K562 (cell line): ENCODE measurements around the gene PCBD2. TPM values are rescaled to one million over a fixed set of nuclear protein-coding genes. Genes with fewer than 3 reads are reported as not detected.

Experiments used
- BRD9 ChIP-seq: fragments of 450-650 bp; IDR thresholded peaks from 2 replicates; pipeline ENCODE4 v1.6.1; 2018; ENCODE audit warnings: low read depth; ENCODE audit not compliant: partially characterized antibody
- BRF1 ChIP-seq: IDR thresholded peaks from 3 replicates; pipeline ENCODE4 v1.6.1; 2011; ENCODE audit warnings: borderline replicate concordance, mild to moderate bottlenecking; ENCODE audit not compliant: insufficient read length; ENCODE audit errors: extremely low read depth
- CHCHD3 ChIP-seq: fragments of 250-450 bp; sonication (Bioruptor Pico); IDR thresholded peaks from 2 replicates; pipeline ENCODE4 v2.1.2; 2022; ENCODE audit warnings: mild to moderate bottlenecking
- CTBP1 ChIP-seq: fragments of 450-650 bp; IDR thresholded peaks from 2 replicates; pipeline ENCODE4 v1.6.1; 2016; ENCODE audit warnings: borderline replicate concordance
- CXXC5 ChIP-seq: fragments of 250-450 bp; sonication (Bioruptor Pico); IDR thresholded peaks from 2 replicates; pipeline ENCODE4 v1.8.0; 2022; ENCODE audit warnings: inconsistent platforms, mild to moderate bottlenecking, moderate library complexity
- DDX20 ChIP-seq: fragments of 450-650 bp; IDR thresholded peaks from 2 replicates; pipeline ENCODE4 v1.6.1; 2016; ENCODE audit warnings: missing genetic modification characterization, low read depth, mild to moderate bottlenecking, missing compliant biosample characterization, moderate library complexity
- ELK1 ChIP-seq: sonication (generic); formaldehyde crosslinking; IDR thresholded peaks from 2 replicates; pipeline ENCODE4 v1.8.1; 2022; ENCODE audit warnings: missing genetic modification reagents
- GABPA ChIP-seq: fragments of 200-800 bp; sonication (Bioruptor generic); conservative IDR thresholded peaks from 2 replicates; pipeline ENCODE4 v1.6.1; 2016; ENCODE audit warnings: low read depth, missing genetic modification characterization, missing compliant biosample characterization
- KLF6 ChIP-seq: fragments of 250-450 bp; sonication (Bioruptor Pico); IDR thresholded peaks from 2 replicates; pipeline ENCODE4 v1.4.0; 2020; ENCODE audit warnings: mild to moderate bottlenecking, moderate library complexity, borderline replicate concordance
- L3MBTL2 ChIP-seq: fragments of 450-650 bp; IDR thresholded peaks from 2 replicates; pipeline ENCODE4 v1.6.1; 2016; ENCODE audit warnings: mild to moderate bottlenecking, moderate library complexity
- MBD2 ChIP-seq: sonication (generic); IDR thresholded peaks from 2 replicates; pipeline ENCODE4 v1.6.1; 2016; ENCODE audit warnings: low read depth, borderline replicate concordance
- OTX1 ChIP-seq: fragments of 450-650 bp; formaldehyde crosslinking; IDR thresholded peaks from 2 replicates; pipeline ENCODE4 v1.4.0; 2022; ENCODE audit warnings: mild to moderate bottlenecking
- RFX7 ChIP-seq: fragments of 250-450 bp; sonication (Bioruptor Pico); IDR thresholded peaks from 2 replicates; pipeline ENCODE4 v1.5.1; 2021; ENCODE audit warnings: mild to moderate bottlenecking
- SAFB2 ChIP-seq: fragments of 200-400 bp; formaldehyde crosslinking; IDR thresholded peaks from 2 replicates; pipeline ENCODE4 v1.6.1; 2018; ENCODE audit warnings: borderline replicate concordance, low read length, low read depth, moderate library complexity; ENCODE audit not compliant: severe bottlenecking
- SMARCB1 ChIP-seq: IDR thresholded peaks from 2 replicates; pipeline ENCODE4 v1.6.1; 2011; ENCODE audit warnings: improper control_type of control experiment, low read depth; ENCODE audit not compliant: insufficient read length
- SP2 ChIP-seq: IDR thresholded peaks from 2 replicates; pipeline ENCODE4 v1.6.1; 2011; ENCODE audit warnings: mild to moderate bottlenecking, low read depth, low read length, moderate library complexity; ENCODE audit not compliant: poor library complexity, severe bottlenecking; ENCODE audit errors: extremely low read depth
- TRIM24 ChIP-seq, 2 experiments: fragments of 450-650 bp; IDR thresholded peaks; 2 replicates each; pipeline ENCODE4 v1.6.1; 2016
- USF1 ChIP-seq: sonication (generic); formaldehyde crosslinking; IDR thresholded peaks from 2 replicates; pipeline ENCODE4 v1.9.0; 2022; ENCODE audit warnings: mild to moderate bottlenecking, missing genetic modification reagents
- ZNF311 ChIP-seq: fragments of 250-450 bp; sonication (Bioruptor Pico); IDR thresholded peaks from 2 replicates; pipeline ENCODE4 v1.4.0; 2020; ENCODE audit warnings: mild to moderate bottlenecking, moderate library complexity
- ZNF512 ChIP-seq: IDR thresholded peaks from 2 replicates; pipeline ENCODE4 v1.6.1; 2016; ENCODE audit warnings: missing genetic modification characterization, missing compliant biosample characterization
- ZNF644 ChIP-seq: fragments of 200-800 bp; sonication (Bioruptor generic); IDR thresholded peaks from 2 replicates; pipeline ENCODE4 v1.6.1; 2016; ENCODE audit warnings: low read depth, missing genetic modification characterization, missing compliant biosample characterization
- polyA plus RNA-seq, 8 experiments: library from polyadenylated mRNA; depleted of rRNA in 4 of 8; stranded (reverse) in 5 of 8; unstranded in 3 of 8; fragments of >200 nt; fragmentation: Nextera tagmentation in 2 of 8; fragmentation: Illumina TruSeq in 1 of 8; extraction: Ambion mirVana in 2 of 8; extraction: Trizol in 1 of 8; gene quantifications; 2 replicates each; pipeline versions ENCODE4 v1.2.1 to v1.2.3, GENCODE V29; 2011 to 2014; ENCODE audit warnings: inconsistent platforms in 1 of 8, missing spikeins in 1 of 8
- total RNA-seq, 7 experiments: library from RNA; depleted of rRNA in 6 of 7; stranded (reverse); fragments of >200 nt in 6 of 7; fragmentation: Illumina TruSeq in 2 of 7; extraction: Trizol in 2 of 7; gene quantifications; 2 replicates each; pipeline versions ENCODE4 v1.2.1 to v1.2.3, GENCODE V29; 2011 to 2021; ENCODE audit warnings: low replicate concordance in 1 of 7
- TF ChIP-seq, protein P1 (sequence below): fragments of 450-650 bp; IDR thresholded peaks from 2 replicates; pipeline ENCODE4 v1.6.1; 2016

PCBD2 gene
- total and polyA plus RNA-seq, 9 of the 15 experiments (the other 6 are each of a cell fraction or from before 2014, with no cell fraction given), result 5.2 to 13.8 (median 7.8) TPM

DNA sequence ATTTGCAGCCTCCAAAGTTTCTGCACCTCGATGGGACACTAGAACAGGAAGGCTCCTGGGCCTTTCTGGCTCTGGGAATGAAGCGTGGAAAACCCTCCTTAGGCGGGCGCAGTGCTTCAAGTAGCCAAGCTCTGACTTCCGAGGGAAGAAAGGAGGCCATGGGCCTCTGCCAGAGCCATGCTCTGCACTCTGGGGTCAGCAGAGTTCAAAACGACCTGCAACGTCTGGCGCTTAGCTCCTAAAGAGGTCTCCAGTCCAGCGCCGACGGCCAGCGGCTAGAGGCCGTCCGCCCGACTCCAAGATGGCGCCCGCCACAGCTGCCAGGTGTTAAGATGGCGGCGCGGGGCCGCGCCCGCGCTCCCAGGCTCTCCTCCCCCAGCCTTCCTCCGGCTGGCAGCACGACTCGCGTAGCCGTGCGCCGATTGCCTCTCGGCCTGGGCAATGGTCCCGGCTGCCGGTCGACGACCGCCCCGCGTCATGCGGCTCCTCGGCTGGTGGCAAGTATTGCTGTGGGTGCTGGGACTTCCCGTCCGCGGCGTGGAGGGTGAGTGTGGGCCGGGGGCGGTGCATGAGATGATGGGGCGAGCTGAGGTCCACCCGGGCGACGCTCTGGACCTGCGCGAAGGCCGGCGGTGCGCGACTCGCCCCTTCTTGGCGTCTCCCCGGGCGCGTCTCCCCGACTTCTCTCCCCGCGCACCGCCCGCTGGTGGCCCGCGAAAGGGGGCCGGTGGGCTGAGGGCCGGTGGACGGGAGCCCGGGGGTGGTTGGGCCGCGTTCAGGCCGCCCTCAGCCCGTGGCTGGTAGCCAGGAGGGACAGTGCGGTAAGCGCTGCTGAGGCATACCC, 30.7 kb upstream of the PCBD2 start, which contains the start of gene TXNDC15 (continued):
- no peak for TF ChIP-seq SMARCB1
- TF ChIP-seq CXXC5 (CRISPR knock-in tag), result peak; percentile 81
- peak; percentile 39; the same call in 1 of the 2 replicates for TF ChIP-seq MBD2
- no peak for TF ChIP-seq ZNF512 (tag)
- no peak for TF ChIP-seq RFX7
- TF ChIP-seq BRD9, result no peak
- no peak for TF ChIP-seq ZNF311 (CRISPR knock-in tag)
- no peak for TF ChIP-seq SAFB2
- no peak for TF ChIP-seq DDX20 (tag)
- no peak; the same call in 1 of the 2 replicates for TF ChIP-seq CTBP1
- TF ChIP-seq ZNF644, result peak; percentile 94
- TF ChIP-seq ELK1 (CRISPR knock-in tag), result no peak
- no peak for TF ChIP-seq TRIM24 (IDR thresholded peaks at IDR 0.05)
- no peak; the same call in 1 of the 2 replicates for TF ChIP-seq CHCHD3 (CRISPR knock-in tag)
- TF ChIP-seq, protein P1, sequence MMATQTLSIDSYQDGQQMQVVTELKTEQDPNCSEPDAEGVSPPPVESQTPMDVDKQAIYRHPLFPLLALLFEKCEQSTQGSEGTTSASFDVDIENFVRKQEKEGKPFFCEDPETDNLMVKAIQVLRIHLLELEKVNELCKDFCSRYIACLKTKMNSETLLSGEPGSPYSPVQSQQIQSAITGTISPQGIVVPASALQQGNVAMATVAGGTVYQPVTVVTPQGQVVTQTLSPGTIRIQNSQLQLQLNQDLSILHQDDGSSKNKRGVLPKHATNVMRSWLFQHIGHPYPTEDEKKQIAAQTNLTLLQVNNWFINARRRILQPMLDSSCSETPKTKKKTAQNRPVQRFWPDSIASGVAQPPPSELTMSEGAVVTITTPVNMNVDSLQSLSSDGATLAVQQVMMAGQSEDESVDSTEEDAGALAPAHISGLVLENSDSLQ, result no peak
- no peak for TF ChIP-seq BRF1
- 0 out of 2 replicates have a peak, but pooled peaks have one; percentile 67 for TF ChIP-seq OTX1 (CRISPR knock-in tag)
- peak; percentile 53; the same call in 1 of the 2 replicates for TF ChIP-seq L3MBTL2
- peak; percentile 48; the same call in 1 of the 2 replicates for TF ChIP-seq GABPA (tag)
- no peak for TF ChIP-seq USF1 (CRISPR knock-in tag)
- no peak for TF ChIP-seq SP2
- peak; percentile 62; the same call in 1 of the 2 replicates for TF ChIP-seq KLF6 (CRISPR knock-in tag)
